Measurements from ENCODE around the gene COL5A2.

Gene COL5A2

DNA sequence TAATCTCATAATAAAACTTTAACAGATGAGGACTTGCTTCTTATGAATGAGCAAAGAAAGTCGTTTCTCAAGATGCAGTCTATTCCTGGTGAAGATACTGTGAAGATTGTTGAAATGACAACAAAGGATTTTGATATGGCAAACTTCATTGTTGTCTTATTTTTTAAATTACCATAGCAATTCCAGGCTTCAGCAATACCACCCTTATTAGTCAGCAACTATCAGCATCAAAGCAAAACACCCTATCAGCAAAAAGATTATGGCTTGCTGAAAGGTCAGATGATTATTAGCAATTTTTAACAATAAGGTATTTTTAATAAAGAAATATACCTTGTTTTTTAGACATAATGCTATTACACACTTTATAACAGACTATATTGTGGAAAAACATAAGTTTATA is 88.3 kb downstream of the COL5A2 start:
- FAIRE-seq (no peak), DNase-seq (ENCODE audit: insufficient read length) (no peak)

GRCh38 chr2:189088591-189089205 is 90.9 kb downstream of the COL5A2 start:
- TF ChIP-seq TAF1 (IDR thresholded peaks at IDR 0.05; ENCODE audit: borderline replicate concordance, low read depth, low read length) = no peak
- TF ChIP-seq POLR2A (IDR thresholded peaks at IDR 0.05; ENCODE audit: low read depth, low read length) = no peak
- TF ChIP-seq POLR2AphosphoS5 (IDR thresholded peaks at IDR 0.05; ENCODE audit: low read depth, low read length) = no peak
- FAIRE-seq = no peak
- DNase-seq (ENCODE audit: insufficient read length) = no peak

More for the DNA sequence above, 88.3 kb downstream of the COL5A2 start:
- TF ChIP-seq POLR2A (IDR thresholded peaks at IDR 0.05; ENCODE audit: low read depth, low read length) (no peak), POLR2AphosphoS5 (IDR thresholded peaks at IDR 0.05; ENCODE audit: low read depth, low read length) (no peak), TAF1 (IDR thresholded peaks at IDR 0.05; ENCODE audit: borderline replicate concordance, low read depth, low read length) (no peak)

- FAIRE-seq (no peak), DNase-seq (ENCODE audit: insufficient read length) (no peak)
- TF ChIP-seq TAF1 (IDR thresholded peaks at IDR 0.05; ENCODE audit: borderline replicate concordance, low read depth, low read length) (no peak), POLR2AphosphoS5 (IDR thresholded peaks at IDR 0.05; ENCODE audit: low read depth, low read length) (no peak), POLR2A (IDR thresholded peaks at IDR 0.05; ENCODE audit: low read depth, low read length) (no peak)
These were observed 92.9 kb downstream of the COL5A2 start for GRCh38 chr2:189086710-189087109.

- no peak for FAIRE-seq
- no peak for DNase-seq (ENCODE audit: insufficient read length)
- TF ChIP-seq POLR2AphosphoS5 (IDR thresholded peaks at IDR 0.05; ENCODE audit: low read depth, low read length) (no peak), POLR2A (IDR thresholded peaks at IDR 0.05; ENCODE audit: low read depth, low read length) (no peak), TAF1 (IDR thresholded peaks at IDR 0.05; ENCODE audit: borderline replicate concordance, low read depth, low read length) (no peak)
These were observed 93.3 kb downstream of the COL5A2 start for GRCh38 chr2:189086250-189086649.

DNA sequence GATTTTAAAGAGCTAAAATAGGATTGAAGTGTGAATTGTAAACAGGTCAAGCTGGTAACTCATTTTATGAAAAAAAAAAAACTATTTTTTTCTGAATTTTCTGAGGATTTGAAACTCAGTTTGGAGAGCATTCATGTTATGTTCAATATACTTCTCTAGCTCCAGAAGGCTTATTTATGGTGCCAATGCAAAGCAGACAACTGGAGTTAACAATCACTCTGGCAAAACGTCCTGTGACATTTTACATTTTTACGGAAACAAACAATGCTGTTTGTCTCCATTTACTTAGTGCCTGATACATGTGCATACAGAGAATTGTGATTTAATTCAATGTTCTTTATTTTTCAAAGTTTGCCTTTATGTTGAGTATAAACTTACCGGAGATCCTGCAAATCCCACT is 96.0 kb downstream of the COL5A2 start:
- TF ChIP-seq POLR2A (IDR thresholded peaks at IDR 0.05; ENCODE audit: low read depth, low read length) (no peak), TAF1 (IDR thresholded peaks at IDR 0.05; ENCODE audit: borderline replicate concordance, low read depth, low read length) (no peak), POLR2AphosphoS5 (IDR thresholded peaks at IDR 0.05; ENCODE audit: low read depth, low read length) (no peak)
- FAIRE-seq (no peak), DNase-seq (ENCODE audit: insufficient read length) (no peak)

DNA sequence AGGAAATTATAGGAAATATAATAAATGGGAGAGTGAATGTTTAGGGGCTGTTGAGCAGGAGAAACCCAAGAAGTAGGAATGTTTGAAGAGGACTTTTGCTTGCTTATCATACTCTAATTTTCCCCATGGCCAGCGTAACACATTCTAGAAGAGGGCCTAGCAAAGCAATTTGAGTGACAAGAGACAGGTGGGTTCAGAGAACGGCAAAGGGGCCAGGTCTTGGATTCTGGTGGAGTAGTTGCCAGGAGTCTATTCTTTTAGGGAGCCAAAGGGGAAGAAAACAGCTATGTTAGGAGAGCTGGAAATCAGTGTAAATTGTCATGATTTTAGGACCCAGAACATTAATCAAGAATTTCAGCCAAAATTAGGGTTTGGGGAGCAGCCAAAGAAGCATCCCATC is 96.5 kb downstream of the COL5A2 start:
- no peak for FAIRE-seq
- no peak for TF ChIP-seq TAF1 (IDR thresholded peaks at IDR 0.05; ENCODE audit: borderline replicate concordance, low read depth, low read length)
- TF ChIP-seq POLR2AphosphoS5 (IDR thresholded peaks at IDR 0.05; ENCODE audit: low read depth, low read length) = no peak
- TF ChIP-seq POLR2A (IDR thresholded peaks at IDR 0.05; ENCODE audit: low read depth, low read length) = no peak

DNA sequence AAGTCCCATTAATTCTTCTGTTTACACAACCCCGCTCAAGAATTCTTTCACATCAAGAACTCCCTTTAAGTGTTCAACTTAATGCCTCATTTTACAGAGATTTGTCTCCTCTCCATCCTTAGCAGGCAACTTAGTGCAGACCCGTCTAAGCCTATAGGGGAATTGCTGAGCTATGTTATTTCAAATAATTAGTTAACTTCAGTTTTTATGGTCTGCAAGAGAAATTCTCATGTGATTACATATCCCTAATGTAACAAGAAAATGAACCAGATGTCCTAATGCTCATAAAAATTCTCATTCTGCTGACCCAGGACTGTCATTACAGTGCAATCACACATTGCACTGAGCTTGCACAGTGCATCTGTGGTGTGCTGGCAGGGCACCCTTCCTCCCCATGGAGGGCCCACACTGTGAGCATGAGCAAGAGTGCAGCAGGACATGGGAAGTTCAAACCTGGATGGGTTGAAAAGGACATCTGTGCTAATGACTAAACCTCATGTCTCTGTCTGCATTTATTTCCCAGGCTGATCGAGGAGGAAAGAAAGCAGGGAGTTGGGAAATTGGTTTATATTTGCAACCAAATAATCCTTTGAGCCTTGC is 97.1 kb downstream of the COL5A2 start:
- DNase-seq (ENCODE audit: insufficient read length) (no peak), FAIRE-seq (no peak)
- TF ChIP-seq POLR2A (IDR thresholded peaks at IDR 0.05; ENCODE audit: low read depth, low read length) = no peak
- no peak for TF ChIP-seq POLR2AphosphoS5 (IDR thresholded peaks at IDR 0.05; ENCODE audit: low read depth, low read length)
- TF ChIP-seq TAF1 (IDR thresholded peaks at IDR 0.05; ENCODE audit: borderline replicate concordance, low read depth, low read length) = no peak

More for the DNA sequence above, 96.5 kb downstream of the COL5A2 start:
- no peak for DNase-seq (ENCODE audit: insufficient read length)

DNA sequence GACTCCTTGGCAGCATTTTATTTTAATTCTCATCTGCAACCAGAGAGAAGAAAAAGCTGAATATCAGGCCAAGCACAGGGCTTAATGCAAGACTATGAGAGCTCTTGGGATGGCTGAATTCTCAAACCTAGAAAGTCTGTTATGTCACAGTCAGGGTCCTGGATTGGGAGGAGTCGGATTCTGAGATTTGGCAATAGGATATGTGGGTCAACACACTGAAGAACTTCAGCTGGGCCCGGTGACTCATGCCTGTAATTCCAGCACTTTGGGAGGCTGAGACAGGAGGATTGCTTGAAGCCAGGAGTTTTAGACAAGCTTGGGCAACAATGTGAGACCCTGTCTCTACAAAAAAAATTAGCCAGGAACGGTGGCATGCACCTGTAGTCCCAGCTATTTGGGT is 103.0 kb downstream of the COL5A2 start:
- DNase-seq (ENCODE audit: insufficient read length) = no peak
- FAIRE-seq = no peak
- no peak for TF ChIP-seq POLR2AphosphoS5 (IDR thresholded peaks at IDR 0.05; ENCODE audit: low read depth, low read length)
- no peak for TF ChIP-seq TAF1 (IDR thresholded peaks at IDR 0.05; ENCODE audit: borderline replicate concordance, low read depth, low read length)
- no peak for TF ChIP-seq POLR2A (IDR thresholded peaks at IDR 0.05; ENCODE audit: low read depth, low read length)

DNA sequence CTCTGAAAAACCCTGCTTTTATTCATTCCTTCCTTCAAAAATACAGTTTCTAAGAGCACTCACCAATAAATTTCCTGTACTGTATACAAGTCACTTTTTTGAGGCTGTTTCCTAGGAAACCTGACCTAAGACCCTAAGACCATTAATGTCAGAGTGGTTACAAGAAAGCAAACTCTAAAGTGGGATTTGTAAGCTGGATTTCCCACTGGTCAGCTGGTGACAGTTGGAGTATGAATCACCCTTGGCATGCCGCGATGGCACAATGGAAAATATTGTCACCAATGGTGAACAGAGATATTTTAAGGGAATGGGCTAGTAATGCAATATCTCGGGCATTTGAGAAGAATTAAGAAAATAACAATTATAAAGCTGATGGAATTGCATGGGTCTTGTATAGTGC is 103.4 kb downstream of the COL5A2 start:
- TF ChIP-seq POLR2AphosphoS5 (IDR thresholded peaks at IDR 0.05; ENCODE audit: low read depth, low read length) (no peak), POLR2A (IDR thresholded peaks at IDR 0.05; ENCODE audit: low read depth, low read length) (no peak), TAF1 (IDR thresholded peaks at IDR 0.05; ENCODE audit: borderline replicate concordance, low read depth, low read length) (no peak)
- DNase-seq (ENCODE audit: insufficient read length) (no peak), FAIRE-seq (no peak)

DNA sequence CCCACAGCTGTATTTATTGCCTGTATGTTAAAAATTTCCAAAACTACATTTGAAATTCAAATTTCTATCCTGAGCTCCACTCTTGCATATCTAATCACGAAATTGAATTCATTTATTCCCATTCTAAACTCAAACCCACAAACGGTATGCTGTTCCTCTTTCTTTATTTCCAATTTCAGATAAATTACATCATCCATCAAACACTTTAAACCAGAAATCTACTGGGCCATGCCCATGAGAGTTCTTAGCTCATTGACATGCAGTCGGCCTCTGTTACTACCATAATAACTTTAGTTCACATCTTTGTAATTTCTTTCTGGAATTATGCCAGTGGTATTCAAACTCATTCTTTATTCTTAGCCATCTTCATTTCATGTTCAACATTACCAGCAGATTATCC is 105.1 kb downstream of the COL5A2 start:
- FAIRE-seq (no peak), DNase-seq (ENCODE audit: insufficient read length) (no peak)
- TF ChIP-seq TAF1 (IDR thresholded peaks at IDR 0.05; ENCODE audit: borderline replicate concordance, low read depth, low read length) = no peak
- no peak for TF ChIP-seq POLR2A (IDR thresholded peaks at IDR 0.05; ENCODE audit: low read depth, low read length)
- TF ChIP-seq POLR2AphosphoS5 (IDR thresholded peaks at IDR 0.05; ENCODE audit: low read depth, low read length) = no peak

- no peak for DNase-seq (ENCODE audit: insufficient read length)
- FAIRE-seq = no peak
- TF ChIP-seq TAF1 (IDR thresholded peaks at IDR 0.05; ENCODE audit: borderline replicate concordance, low read depth, low read length) = no peak
- TF ChIP-seq POLR2AphosphoS5 (IDR thresholded peaks at IDR 0.05; ENCODE audit: low read depth, low read length) = no peak
- TF ChIP-seq POLR2A (IDR thresholded peaks at IDR 0.05; ENCODE audit: low read depth, low read length) = no peak
These were observed 107.5 kb downstream of the COL5A2 start for GRCh38 chr2:189072036-189072435.

All from GM12892 (cell line).